ENCODE measurements around the gene TNPO3.
A peak's percentile ranks its signal among the peaks of the same experiment; 100 is the strongest.
"Not testable (repeated sequence)": the region's sequence is repeated elsewhere in the genome, so short reads cannot be mapped to it uniquely, and the experiment has no call there.

Gene TNPO3

GRCh38 chr7:129067943-129068548 lies 13.1 kb upstream of the TNPO3 start:
- no peak for DNase-seq

DNA sequence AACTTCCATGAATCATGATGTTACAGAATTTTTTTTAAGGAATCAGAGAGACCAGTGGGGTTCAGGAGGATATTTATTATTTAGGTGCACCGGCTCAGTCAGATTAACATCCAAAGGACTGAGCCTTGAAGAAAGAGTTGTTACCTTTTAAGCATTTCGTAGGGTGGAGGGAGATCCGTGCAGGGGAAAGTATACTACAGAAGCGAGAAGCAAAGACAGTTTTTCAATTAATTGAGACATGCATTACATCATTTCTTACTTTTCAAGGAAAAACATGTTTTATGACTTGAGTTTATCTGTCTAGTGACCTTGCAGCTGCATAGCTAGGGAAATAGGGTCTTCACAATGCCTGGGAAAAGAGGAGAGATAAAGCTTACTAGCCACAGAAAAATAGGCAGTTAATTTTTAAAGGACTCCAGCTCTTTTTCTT lies 12.2 kb upstream of the TNPO3 start:
- DNase-seq, result not testable (repeated sequence)

DNA sequence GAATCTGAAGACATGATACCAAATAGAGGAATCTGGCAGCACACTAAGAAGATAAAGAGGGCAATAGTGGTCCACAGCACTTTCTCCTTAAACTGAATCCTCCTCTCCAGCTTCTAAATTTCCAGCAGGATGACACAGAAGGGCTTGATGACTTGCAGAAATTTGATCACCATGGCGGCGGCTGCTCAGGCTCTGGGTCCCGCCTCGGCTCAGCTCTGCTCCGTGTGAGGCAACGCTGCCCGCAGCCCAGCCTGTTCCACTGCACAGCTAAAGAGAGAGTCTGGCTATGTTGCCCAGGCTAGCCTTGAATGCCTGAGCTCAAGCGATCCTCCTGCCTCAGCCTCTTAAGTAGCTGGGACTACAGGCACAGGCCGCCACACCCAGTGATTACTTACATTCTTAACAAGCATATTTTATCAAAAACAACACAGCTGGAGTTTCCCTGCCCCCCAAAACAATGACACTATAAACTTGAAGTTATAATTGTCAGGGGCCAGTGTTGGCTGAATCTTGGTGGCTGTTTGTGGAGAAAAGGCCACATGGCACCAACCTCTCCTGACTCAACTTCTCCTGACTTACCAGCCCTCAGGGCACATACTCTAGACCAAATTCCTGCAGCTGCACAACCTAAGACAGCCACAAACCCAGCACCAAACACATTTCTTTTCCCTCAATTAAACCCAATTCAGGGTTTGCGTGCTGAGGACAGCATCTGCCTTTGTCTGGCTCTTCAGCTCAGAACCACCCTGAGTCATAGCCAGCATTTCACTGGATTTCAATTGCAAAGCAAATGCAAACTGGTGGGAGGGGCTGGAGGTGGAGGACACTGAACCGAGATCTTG lies 11.6 kb upstream of the TNPO3 start:
- no peak for DNase-seq

- no peak for DNase-seq
Observed at GRCh38 chr7:129055861-129056464, 1.1 kb upstream of the TNPO3 start.

- DNase-seq, result no peak
Observed at GRCh38 chr7:129055294-129055816, 444 bp upstream of the TNPO3 start.

DNA sequence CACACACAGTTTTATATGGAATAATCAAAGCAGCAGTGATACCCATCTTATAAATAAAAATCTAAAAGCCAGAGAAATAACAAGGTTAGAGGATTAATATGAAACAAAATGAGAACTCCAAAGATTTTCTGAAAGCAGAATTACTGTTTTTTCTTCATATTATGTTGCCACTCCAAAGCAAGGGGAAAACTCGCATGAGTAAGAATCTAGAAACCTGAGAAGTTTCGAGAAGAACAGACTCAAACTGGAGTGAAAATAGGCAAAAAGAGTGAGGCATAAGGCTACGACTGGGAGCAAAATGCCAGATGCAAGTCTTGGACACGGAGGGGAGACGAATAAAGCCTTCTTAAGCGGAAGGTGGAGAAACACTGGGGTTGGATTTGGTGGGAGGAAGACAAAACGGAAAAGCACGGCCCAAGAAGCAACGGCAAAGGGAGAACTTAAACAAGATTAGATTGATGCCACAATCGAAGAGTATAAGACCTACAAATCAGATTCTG lies 923 bp downstream of the TNPO3 start:
- no peak for DNase-seq

GRCh38 chr7:129052441-129052840 lies 2.5 kb downstream of the TNPO3 start:
- no peak for DNase-seq

DNA sequence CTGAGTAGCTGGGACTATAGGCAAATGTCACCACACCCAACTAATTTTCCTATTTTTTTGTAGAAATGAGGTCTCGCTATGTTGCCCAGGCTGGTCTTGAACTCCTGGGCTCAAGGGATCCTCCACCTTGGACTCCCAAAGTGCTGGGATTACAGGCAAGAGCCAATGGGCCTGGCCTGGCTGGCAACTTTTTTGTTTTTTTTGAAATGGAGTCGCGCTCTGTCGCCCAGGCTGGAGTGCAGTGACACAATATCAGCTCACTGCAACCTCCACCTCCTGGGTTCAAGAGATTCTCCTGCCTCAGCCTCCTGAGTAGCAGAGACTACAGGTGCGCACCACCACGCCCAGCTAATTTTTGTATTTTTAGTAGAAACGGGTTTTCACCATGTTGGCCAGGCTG lies 3.5 kb downstream of the TNPO3 start:
- DNase-seq, result not testable (repeated sequence)

GRCh38 chr7:129047761-129048160 lies 7.2 kb downstream of the TNPO3 start:
- DNase-seq, result no peak

- no peak for DNase-seq
Observed at GRCh38 chr7:129045682-129046081, 9.2 kb downstream of the TNPO3 start.

DNA sequence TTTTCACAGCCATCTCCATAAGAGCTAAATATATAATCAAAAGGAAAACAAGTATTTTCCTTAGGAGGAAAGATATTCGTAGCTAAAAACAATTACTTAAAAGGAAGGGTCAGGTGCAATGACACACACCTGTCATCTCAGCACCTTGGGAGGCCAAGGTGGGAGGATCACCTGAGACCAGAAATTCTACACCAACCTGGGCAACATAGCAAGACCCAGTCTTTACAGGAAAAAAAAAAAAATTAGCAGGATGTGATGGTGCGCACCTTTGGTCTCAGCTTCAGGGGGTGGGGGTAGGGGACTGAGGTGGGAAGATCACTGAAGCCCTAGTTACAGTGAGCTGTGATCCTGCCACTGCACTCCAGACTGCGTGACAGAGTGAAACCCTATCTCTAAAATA lies 11.9 kb downstream of the TNPO3 start:
- no peak for DNase-seq

DNA sequence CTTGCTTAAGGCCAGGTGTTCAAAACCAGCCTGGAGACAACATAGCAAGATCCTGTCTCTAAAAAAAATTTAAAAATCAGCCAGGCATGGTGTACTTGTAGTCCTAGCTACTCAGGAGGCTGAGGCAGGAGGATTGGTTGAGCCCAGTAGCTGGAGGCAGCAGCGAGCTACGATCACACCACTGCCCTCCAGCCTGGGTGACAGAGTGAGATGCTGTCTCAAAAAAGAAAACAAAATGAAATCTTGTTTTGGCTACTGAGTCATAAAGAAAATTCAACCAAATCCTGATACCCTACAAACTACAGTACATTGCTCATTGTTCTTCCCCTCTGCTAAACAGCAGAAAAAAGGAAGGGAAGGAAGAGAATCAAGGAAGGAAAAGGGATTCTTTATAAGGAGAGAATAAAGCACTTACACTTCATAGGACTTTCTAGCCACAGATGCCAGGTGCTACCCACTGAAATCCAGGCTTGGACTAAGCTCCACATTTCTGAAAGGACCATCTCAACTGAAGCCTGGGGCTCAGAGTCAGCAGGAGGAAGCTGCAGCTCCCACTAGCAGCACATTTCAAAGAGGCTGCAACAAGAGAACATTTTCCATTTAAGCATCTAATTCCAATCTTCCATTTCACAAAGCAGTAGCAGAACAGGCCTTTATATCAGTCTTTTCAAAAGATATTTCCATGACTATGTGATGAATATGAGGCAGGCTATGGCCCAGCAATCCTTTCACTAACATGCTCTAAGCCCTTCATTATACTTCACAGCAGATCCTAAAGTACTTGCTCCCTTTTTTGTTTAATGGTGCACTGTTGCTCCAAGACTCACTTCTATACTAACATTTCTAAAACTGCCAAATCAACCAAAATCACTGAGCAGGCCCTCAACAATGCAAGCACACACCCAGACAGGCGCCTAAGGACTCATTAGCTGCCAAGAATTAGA lies 13.5 kb downstream of the TNPO3 start:
- peak; percentile 10 for DNase-seq

DNA sequence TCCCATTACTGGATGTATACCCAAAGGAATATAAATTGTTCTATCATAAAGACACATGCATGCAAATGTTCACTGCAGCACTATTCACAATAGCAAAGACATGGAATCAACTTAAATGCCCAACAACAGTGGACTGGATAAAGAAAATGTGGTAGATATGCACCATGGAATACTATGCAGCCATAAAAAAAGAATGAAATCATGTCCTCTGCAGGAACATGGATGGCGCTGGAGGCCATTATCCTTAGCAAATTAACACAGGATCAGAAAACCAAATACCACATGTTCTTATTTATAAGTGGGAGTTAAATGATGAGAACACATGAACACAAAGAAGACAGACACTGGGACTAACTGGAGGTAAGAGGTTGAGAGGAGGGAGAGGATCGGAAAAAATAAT lies 16.4 kb downstream of the TNPO3 start:
- not testable (repeated sequence) for DNase-seq

GRCh38 chr7:129037585-129037984 lies 17.3 kb downstream of the TNPO3 start:
- no peak for DNase-seq

- no peak for DNase-seq
Observed at GRCh38 chr7:129032017-129032416, 22.9 kb downstream of the TNPO3 start.

DNA sequence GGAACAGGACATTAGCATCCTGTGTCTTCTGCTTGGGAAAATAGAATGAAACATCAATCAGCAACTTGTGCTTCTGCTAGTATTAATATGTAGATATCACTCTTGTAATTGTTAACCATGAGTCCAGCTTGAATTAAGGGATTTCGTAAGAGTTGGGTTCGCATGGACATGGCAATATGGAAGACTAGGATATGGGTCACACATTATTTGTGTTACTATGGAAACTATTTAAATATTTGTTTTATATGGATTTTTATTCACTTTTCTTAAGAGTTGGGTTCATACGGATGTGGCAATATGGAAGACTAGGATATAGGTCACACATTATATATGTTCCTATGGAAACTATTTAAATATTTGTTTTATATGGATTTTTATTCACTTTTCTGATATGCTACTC lies 24.5 kb downstream of the TNPO3 start:
- DNase-seq, result no peak

GRCh38 chr7:129024125-129024524 lies 30.8 kb downstream of the TNPO3 start:
- no peak for DNase-seq

DNA sequence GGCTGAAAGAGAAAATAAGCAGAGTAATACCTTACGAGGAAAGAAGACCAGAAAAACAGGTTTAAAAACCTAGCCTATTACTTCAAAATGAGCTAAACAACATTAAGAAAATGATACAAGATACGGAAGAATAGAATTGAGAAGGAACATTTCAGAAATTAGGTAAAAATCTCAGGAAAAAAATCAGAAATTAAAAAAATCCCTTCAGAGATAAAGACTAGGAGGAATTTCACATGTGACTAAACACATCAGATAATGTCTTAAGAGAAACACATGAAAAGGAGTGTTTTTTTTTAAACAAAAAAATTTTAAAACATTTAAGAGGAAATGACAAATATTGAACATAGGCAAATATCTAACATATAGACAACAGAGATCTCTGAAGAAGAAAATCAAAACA lies 33.3 kb downstream of the TNPO3 start:
- no peak for DNase-seq

GRCh38 chr7:129017933-129018538 lies 36.9 kb downstream of the TNPO3 start:
- DNase-seq, result no peak

- no peak for DNase-seq
Observed at GRCh38 chr7:129017264-129017663, 37.6 kb downstream of the TNPO3 start.

DNA sequence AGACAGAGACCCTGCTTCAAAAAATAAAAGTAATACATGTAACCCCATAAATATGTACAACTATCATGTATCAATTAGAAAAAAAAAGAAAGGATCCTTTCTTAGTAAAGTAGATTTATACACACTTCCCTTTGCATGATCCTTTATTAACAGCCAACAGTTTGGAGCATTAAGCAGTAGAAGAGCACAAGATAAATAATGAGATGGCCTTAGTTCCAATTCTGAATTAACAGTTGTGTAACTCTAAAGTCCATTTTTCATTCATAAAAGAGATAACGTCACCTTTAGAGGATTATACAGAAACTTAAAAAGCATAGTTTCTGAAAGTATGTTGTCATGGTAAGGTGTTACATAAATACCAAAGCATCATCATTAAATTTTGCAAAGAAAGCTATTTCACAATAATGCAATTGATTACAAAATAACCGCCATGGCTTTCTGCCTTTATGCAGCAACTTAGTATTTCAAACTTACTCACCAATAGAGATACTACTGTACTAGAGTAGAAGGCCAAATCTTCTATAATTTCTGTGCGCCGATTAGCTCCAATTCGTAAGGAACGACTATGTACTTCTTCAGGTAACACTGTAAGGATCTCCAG lies 40.3 kb downstream of the TNPO3 start:
- DNase-seq, result no peak
